HL-60 (cell line): Measurements from ENCODE around the gene COX10.
"Not testable (repeated sequence)": the region's sequence is repeated elsewhere in the genome, so short reads cannot be mapped to it uniquely, and the experiment has no call there.

Experiments used
- DNase-seq, 2 experiments: peaks; one replicate each; pipeline ENCODE4 v3.0.0-alpha.2; 2010 to 2020; ENCODE audit warnings: low read depth in 1 of 2, low spot score in 1 of 2
- H3K27ac ChIP-seq: fragments of 250-450 bp; sonication (Bioruptor Pico); replicated peaks from 2 replicates; pipeline ENCODE4 v1.5.1; 2020; ENCODE audit warnings: mild to moderate bottlenecking, moderate library complexity
- H3K27me3 ChIP-seq: fragments of 250-450 bp; sonication (Bioruptor Pico); 2 replicates; pipeline ENCODE4 v1.5.1; 2021; ENCODE audit warnings: mild to moderate bottlenecking, moderate library complexity; ENCODE audit not compliant: insufficient read depth, poor library complexity, severe bottlenecking
- H3K4me3 ChIP-seq: replicated peaks from 2 replicates; pipeline ENCODE4 v1.5.1; 2011; ENCODE audit warnings: mild to moderate bottlenecking, control low read depth, low read length; ENCODE audit not compliant: insufficient read depth
- GABPA ChIP-seq: IDR thresholded peaks from 2 replicates; pipeline ENCODE4 v1.6.1; 2012; ENCODE audit warnings: low read depth
- POLR2AphosphoS5 ChIP-seq: IDR thresholded peaks from 2 replicates; pipeline ENCODE4 v1.6.1; 2012; ENCODE audit warnings: low read depth
- SPI1 ChIP-seq: IDR thresholded peaks from 2 replicates; pipeline ENCODE4 v1.6.1; 2012; ENCODE audit warnings: low read depth, mild to moderate bottlenecking, borderline replicate concordance
- TF ChIP-seq, protein P1 (sequence below): IDR thresholded peaks from one replicate; pipeline ENCODE4 v1.5.1; 2011; ENCODE audit warnings: low read length, control low read depth, inconsistent platforms; ENCODE audit not compliant: insufficient read depth
- TF ChIP-seq, protein P2 (sequence below): IDR thresholded peaks from 2 replicates; pipeline ENCODE4 v1.6.1; 2012; ENCODE audit warnings: low read depth; ENCODE audit not compliant: insufficient replicate concordance

Gene COX10

DNA sequence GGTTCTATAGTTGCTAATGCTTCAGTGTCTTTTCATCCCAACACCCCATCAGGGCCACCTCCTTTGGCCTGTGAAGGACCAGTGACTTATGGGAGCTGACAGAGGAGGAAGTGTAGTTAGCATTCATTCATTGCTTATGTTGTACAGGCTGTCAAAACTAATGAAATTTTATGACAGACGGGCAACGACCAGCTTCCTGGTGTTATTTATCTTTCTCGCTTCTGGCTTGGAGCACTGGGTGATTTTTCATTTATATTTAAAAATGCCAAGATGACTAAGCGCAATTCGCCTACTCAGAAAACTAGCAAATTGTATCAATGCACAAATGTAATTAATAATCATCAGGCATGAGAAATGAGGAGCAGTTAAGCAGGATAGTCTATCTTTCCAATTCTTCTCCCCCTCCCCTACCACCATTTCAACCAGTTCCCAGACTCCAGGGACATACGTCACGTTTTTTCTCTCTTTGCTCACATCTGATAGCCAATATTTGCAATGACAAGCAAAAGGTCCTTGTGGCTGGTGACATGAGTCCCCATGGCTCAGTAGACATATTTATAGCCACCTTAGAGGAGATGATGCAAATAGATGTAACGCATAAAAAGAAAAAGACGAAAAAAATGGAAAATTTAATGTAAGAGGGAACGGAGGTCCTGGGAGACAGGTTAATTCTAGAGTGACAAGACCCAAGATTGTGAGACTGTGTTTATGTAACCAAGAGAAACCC lies 156.1 kb downstream of the COX10 start:
- DNase-seq = no peak
- no peak overlapping the region for H3K4me3 ChIP-seq
- no peaks in the 10 kb centered on the region for H3K27me3 ChIP-seq
- no peak overlapping the region for H3K27ac ChIP-seq
- TF ChIP-seq SPI1 (no peak), POLR2AphosphoS5 (no peak), GABPA (no peak)
- TF ChIP-seq, protein P1, sequence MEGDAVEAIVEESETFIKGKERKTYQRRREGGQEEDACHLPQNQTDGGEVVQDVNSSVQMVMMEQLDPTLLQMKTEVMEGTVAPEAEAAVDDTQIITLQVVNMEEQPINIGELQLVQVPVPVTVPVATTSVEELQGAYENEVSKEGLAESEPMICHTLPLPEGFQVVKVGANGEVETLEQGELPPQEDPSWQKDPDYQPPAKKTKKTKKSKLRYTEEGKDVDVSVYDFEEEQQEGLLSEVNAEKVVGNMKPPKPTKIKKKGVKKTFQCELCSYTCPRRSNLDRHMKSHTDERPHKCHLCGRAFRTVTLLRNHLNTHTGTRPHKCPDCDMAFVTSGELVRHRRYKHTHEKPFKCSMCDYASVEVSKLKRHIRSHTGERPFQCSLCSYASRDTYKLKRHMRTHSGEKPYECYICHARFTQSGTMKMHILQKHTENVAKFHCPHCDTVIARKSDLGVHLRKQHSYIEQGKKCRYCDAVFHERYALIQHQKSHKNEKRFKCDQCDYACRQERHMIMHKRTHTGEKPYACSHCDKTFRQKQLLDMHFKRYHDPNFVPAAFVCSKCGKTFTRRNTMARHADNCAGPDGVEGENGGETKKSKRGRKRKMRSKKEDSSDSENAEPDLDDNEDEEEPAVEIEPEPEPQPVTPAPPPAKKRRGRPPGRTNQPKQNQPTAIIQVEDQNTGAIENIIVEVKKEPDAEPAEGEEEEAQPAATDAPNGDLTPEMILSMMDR = no peak
- TF ChIP-seq, protein P2, sequence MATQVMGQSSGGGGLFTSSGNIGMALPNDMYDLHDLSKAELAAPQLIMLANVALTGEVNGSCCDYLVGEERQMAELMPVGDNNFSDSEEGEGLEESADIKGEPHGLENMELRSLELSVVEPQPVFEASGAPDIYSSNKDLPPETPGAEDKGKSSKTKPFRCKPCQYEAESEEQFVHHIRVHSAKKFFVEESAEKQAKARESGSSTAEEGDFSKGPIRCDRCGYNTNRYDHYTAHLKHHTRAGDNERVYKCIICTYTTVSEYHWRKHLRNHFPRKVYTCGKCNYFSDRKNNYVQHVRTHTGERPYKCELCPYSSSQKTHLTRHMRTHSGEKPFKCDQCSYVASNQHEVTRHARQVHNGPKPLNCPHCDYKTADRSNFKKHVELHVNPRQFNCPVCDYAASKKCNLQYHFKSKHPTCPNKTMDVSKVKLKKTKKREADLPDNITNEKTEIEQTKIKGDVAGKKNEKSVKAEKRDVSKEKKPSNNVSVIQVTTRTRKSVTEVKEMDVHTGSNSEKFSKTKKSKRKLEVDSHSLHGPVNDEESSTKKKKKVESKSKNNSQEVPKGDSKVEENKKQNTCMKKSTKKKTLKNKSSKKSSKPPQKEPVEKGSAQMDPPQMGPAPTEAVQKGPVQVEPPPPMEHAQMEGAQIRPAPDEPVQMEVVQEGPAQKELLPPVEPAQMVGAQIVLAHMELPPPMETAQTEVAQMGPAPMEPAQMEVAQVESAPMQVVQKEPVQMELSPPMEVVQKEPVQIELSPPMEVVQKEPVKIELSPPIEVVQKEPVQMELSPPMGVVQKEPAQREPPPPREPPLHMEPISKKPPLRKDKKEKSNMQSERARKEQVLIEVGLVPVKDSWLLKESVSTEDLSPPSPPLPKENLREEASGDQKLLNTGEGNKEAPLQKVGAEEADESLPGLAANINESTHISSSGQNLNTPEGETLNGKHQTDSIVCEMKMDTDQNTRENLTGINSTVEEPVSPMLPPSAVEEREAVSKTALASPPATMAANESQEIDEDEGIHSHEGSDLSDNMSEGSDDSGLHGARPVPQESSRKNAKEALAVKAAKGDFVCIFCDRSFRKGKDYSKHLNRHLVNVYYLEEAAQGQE = no peak

DNA sequence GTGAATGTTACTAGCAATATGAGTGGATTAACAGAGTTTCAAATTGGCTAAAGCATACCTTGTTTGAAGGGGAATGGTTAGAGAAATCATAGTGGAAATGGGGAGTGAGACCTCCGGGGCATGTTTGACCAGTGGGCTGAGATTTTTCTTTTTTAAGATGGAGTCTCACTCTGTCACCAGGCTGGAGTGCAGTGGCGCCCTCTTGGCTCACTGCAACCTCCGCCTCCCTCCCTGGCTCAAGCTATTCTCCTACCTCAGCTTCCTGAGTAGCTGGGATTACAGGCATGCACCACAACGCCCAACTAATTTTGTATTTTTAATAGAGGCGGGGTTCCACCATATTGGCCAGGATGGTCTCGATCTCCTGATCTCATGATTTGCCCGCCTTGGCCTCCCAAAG lies 157.7 kb downstream of the COX10 start:
- TF ChIP-seq, protein P2 = no peak
- H3K27ac ChIP-seq = no peak overlapping the region
- H3K27me3 ChIP-seq = no peaks in the 10 kb centered on the region
- DNase-seq = no peak
- no peak overlapping the region for H3K4me3 ChIP-seq

DNA sequence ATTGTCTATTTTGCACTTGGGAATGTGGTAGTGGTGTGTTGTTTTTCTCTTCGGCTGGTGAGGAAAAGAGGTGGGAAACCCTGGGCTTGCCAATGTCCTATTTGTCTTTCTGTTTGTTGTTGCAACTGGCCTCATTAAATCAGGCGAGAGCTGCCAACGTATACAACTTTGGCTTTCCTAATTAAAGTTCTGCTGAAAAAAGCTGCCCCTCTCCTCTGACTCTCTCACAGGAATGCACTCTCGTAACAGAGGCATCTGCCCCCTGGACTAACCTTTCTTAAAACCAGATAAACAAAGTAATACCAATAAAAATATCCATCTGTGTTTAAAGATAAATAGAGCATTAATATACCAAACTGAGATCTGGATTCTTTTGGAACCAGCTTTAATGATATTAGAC lies 159.6 kb downstream of the COX10 start:
- DNase-seq = no peak
- no peak for TF ChIP-seq SPI1
- TF ChIP-seq GABPA = no peak
- TF ChIP-seq POLR2AphosphoS5 = no peak
- TF ChIP-seq, protein P2 = no peak
- TF ChIP-seq, protein P1 = no peak
- Histone ChIP-seq H3K27ac (no peak overlapping the region), H3K4me3 (no peak overlapping the region), H3K27me3 (no peaks in the 10 kb centered on the region)

DNA sequence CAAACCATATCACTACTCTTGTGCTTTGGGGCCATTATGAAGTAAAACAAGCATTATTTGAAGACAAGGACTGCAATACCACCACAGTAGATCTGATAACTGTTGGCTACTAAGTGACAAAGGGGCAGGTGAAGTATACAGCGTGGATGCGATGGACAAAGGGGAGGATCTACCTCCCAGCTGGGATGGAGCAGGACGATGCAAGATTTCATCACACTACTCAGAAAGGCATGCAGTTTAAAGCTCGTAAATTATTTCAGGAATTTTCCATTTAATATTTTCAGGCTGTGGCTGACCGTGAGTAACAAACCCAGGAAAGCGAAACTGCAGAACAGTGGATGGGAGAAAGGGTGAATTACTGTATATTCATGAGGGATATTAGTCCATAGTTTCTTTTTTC lies 161.9 kb downstream of the COX10 start:
- not testable (repeated sequence) for H3K4me3 ChIP-seq, H3K27ac ChIP-seq, H3K27me3 ChIP-seq, DNase-seq

DNA sequence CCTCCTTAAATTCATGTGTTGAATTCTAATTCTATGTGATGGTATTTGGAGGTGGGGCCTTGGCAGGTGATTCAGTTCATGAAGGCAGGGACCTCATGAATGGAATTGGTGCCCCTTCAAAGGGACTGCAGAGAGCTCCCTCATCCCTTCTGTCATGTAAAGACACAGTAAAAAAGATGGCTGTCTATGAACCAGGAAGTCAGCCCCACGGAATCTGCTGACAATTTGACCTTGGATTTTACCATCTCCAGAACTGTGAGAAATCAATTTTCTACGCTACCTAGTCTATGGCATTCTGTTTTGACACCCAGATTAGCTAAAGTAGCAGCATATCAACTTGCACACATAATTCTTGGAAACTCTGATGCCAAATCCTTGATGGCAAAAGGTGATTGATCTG lies 165.7 kb downstream of the COX10 start:
- DNase-seq, H3K27me3 ChIP-seq, H3K4me3 ChIP-seq: not testable (repeated sequence)

DNA sequence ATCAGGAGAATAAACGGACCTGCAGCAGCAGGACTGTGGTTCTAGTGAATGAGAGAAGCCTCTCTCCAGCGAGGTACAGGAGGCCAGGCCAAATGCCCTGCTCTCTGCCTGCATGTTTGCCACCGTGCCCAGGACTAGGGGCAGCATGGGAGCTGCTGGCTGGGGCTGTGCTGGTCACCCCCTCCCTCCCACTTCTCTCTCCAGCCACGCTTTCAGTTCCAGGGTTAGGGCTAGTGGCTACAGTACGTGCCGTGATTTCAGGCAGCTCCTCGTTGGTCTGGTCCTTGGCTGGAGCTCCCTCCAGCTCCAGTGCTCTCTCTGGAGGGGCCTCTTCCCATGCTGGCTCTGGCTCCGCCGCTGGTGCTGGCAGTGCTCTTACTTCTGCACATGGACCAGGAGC lies 166.7 kb downstream of the COX10 start:
- H3K27ac ChIP-seq, H3K27me3 ChIP-seq, DNase-seq, H3K4me3 ChIP-seq: not testable (repeated sequence)

More for the DNA sequence above, 165.7 kb downstream of the COX10 start:
- H3K27ac ChIP-seq = not testable (repeated sequence)

DNA sequence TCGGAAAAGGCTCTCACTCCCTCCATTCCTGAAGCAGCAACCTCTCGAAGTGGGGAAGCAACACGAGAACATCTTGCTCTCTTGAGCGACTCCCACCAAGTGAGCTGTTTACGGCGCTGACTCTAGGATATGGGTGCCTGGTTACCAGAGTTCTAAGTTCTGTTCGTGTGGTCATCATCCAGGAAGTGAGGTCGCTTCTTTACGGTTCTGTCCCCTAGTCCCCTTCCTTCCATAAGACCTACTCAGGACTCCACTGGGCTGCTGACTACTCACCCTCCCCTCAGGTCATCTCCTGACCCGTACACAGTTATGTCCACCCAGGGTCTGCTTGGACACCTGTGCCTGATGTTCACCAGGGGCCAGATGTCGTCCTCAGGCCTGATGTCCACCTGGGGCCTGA lies 167.5 kb downstream of the COX10 start, which contains the start of gene CDRT15:
CDRT15 (minus strand) TSS at position 101 of the 400 bp plus-strand sequence; CDS start at position 72, 29 bp downstream.
- not testable (repeated sequence) for H3K4me3 ChIP-seq, H3K27me3 ChIP-seq, H3K27ac ChIP-seq, DNase-seq
